Stimulated activated CD8-positive, alpha-beta memory T cell treated with anti-CD3 and anti-CD28 coated beads, Interleukin-15, amount 100 ng/mL, for 24 hours (primary cell): Measurements from ENCODE around the gene C8A.

ENCODE experiments used
- DNase-seq: peaks from one replicate; pipeline ENCODE4 v3.0.0-alpha.2; 2020; ENCODE audit warnings: low read depth

Gene C8A

DNA sequence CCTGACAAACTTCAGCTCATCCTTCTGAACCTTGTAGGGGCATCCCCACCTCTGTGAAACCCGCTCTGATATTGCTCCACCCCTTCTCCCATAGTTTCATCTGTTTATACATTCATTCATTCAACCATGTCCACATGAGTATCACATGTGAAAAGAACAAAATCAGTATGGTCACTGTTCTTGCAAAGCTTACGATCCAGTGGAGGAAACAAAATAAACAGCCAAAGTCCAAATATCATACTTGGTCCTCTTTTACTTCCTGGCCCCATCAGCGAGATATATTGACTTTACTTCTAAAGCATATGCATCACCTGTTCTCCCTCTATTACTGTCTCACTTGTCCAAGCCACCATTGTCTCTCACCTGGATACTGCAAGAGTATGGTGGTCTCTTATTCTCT lies 35.6 kb downstream of the C8A start:
- DNase-seq, result no peak

DNA sequence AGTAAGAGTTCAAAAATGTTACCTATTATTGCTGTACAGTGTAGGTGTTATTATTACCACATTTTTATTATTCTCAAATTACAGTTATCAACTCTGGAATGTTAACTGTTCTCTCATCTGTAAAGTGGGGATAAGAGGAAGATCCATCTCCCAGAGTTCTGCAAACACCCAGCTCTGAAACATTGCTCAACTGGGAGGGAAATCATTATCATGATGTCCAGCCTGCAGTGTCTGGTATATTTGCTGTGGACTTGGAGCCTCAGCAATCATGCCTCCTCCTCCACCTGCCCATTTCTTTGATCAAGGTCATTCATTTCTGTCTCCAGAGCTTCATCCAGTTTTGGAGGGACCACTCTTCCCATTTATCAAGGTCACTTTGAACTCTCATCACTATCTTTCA lies 39.4 kb downstream of the C8A start:
- no peak for DNase-seq

DNA sequence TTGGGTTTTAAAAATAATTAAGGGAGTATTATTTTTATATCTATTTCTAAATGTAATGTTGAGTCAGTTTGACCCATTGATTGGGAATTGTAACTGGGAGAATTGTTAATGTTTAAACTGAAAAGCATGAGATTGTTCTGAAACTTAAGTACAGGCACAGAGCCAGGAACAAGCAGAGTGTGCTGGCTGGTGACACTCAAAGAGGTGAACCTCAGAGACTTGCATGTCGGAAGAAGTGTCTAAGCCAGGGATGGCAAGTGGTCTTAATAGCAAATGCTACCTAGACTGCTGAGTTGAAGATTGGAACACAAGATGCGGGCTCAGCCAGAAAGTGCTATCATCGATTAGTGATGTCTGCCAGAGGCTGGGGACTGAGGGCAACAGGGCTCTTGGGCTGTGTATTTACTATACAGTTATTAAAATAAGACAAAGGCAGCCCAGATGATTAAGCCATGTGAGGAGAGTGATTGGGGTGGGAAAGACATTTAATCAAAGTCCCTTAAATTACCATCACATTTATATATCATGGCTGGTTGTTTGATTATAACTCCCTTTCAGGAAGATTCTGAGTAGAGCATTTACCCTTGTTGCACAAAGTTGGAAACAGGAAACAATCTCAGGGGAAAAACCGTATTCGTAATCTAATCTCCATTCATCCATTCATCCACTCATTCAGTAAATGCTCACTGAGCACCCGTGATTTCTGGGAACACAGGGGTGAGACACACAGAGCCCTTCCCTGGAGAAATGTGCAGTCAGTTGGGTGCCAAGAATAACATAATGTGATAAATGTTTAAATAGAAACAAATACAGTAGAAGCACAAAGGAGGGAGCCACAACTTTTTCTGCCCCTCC lies 42.8 kb downstream of the C8A start:
- no peak for DNase-seq

DNA sequence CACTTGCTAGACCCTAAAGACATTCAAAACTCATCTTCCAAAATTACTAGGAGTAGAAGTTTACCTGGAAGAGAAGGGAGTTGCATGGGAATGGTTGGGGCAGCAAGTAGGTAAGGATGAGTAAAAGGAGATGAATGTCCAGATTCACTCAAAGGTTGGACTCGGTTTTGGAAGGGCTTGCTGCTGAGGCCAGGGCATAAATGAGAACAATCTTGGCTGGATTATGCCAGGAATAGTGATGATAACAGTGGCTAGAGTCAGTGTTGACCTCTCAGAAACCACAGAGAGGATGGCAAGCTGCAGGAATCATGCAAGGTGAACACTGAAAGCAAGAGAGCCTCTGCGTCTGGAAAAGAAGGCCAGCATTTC lies 43.4 kb downstream of the C8A start:
- DNase-seq, result no peak

DNA sequence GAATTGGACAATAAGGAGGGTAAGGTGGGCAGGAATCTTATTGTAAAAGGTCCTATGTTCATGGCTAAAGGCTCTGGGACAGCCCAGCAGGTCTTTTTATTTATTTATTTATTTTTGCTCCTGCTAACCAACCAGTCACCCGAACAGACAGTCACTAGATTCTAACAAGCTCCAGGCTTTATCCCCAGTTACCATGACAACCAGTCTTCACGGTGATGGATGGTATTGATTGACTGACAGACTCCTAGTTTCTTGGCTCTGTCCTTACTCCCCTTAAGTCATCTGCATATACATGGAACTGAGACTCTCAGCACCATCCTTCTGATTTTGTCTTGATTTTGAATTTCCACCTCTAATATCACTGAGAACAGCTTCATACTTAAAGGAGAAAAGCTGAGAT lies 44.3 kb downstream of the C8A start:
- DNase-seq, result no peak

DNA sequence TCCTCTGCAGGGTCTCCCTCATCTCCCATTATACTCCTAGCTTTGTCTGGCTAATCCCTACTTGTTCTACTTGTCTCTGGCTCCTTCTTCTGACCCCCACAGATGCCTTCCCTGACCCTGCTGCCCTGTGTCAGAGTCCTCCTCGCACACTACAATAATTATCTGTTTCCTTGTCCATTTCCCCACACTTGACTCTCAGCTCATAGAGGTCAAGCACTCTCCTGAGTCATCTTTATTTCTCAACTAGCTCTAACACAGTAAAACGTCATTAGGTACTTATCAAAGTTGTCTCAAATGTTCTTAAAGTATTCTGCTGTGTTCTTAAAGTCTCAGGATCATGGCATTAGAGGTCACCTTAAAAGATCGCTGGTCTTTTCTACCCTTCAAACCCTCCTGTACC lies 47.1 kb downstream of the C8A start:
- no peak for DNase-seq

DNA sequence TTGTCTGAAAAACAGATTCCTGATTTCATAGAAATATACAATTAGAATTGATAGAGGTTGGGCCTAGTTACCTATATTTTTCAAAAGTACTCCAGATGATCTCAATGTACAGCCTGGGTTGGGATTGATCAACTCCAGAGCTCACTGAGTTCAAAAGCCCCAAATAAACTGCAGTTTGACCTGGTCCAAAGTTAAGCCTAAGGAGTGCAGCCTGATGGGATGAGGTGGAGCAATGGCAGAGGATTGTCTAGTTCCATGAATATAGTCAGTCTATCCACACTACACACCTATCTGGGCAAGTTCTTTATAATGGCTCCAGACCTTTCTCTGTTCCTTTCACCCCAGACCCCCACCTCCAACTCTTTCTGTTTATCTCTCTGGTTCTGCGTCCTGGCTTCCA lies 49.2 kb downstream of the C8A start:
- DNase-seq, result no peak

DNA sequence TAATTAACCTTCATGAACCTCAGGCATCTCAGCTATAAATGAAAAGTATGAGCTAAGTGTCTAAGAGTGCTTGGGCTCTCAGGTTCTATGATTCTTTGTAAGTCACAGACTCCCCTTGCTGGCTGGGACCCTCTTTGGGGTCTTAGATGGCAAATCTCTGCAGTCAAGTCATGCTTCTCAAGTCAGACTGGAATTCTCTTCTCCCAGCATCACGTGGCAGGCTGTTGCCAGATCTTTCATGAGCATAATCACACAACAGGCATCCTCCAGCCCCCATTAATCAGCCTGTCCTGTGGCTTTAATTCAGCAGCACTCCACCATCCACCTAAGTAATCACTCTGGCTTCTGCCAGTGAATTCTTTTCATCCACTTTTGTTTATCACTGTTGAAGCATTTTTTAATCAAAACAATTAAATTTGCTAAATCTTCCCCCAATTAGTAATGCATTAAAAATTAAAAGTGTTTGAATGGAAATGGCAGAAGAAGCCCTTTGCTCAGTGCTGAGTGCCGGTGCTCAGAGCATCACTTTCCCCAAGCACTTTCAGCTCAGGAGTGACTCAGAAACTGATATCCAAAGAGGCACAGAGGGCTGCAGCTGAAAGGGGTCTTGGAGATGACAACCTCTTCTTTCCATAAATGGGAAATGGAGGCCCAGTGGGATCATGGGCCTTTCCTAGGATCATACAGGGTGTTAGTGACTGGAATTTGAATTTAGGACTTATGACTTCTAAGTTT lies 50.2 kb downstream of the C8A start:
- DNase-seq, result no peak

DNA sequence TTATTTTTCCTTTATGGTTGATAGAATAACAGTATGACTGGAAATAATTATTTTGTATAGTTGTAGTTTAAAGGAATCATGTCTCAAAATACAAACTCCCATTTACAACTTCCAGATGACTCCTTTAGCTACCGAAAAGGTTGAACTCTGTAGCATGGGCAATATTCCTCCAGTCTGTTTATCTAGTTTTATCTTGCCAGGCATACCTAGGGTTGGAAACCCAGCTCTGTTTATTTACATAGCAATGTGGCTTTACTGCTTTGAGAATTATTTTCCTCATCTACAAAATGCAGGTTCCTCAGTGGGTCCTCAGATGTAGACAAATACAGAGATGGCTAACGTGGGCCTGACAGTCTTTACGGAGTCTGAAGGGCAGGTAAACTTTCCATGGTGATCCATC lies 51.1 kb downstream of the C8A start:
- no peak for DNase-seq

DNA sequence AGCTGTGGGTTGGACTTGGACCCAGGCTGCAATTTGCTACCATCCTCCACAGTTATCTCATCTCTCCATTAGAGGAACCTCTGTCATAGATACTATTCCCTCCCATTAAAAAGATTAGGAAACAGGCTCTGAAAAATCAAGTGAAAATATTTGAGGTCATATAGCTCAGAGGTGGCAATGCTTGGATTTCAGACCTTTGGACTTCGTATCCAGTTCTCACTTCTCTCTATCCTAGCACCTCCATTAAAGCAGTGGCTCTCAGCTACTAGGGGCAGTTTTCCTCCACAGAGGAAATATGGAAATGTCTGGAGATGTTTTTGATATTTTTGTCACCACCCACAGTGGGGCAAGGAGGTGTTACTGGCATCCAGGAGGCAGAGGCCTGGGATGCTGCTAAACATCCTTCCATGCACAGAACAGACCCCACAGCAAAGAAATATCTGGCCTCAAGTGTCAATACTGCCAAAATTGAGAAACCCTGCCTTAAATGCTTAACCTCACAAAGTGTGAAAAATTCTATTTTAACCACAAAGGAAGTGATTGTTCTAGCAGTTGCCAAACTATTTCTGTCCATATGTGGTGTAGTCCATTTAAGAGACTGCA lies 54.1 kb downstream of the C8A start:
- DNase-seq, result no peak

DNA sequence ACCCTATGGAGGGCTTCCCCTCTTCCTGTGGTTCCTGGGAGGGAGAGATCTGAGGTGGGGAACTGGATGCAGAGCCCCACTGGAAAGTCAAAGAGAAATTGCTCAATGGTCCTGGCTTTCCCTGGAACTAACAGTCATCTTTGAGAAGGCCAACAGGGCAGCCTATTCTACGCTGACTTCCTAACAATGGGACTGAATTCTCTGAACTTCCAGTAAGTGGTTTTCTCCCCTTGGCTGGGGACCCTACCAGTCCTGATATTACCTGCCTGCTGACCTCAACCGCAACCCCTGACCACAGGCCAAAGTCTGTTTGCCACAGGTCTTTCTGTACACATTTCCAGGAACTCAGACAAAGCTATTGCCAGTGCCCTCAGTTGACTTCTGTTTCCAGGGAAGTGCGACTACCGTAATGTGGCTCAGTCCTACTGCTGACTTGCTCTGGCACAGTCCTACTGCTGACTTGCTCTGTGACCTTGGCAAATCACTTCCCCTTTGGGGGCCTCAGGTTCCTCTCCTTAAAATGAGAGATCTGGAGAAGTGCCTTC lies 55.9 kb downstream of the C8A start:
- DNase-seq, result no peak

DNA sequence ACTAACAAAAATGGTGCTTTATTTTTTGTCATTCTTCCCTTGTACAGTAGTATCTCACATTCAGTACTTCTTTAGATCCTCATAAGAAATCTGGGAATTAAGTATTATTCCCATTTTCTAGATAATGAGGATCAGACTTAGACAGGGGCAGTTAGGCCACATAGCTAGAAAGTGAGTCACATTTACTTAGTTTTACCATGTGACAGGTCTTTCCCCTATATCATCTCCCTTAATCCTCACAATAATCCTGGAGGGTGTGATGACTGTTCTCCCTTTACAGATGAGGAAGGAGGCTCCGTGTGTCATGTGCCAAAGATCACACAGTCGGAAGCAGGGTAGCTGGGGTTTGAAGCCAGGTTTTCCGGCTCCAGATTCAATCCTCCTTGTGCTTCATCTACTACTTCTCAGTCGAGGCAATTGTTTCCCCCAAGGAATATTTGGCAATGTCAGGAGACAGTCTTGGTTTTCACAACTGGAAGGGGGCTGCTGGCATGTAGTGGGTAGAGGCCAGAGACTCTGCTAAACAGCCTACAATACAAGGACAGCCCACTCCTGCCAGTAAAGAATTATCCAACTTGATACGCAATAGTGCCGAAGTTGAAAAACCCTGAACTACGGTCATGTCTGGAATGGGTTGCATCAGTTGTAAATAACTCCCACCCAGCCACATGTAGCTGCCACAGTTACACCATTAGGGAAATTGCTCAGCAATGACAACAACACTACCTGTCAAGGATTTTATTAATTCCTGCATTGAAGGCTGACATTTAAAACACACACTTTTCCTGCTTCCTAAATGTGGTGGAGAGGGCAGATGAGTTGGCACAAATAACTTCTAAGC lies 56.7 kb downstream of the C8A start:
- no peak for DNase-seq

DNA sequence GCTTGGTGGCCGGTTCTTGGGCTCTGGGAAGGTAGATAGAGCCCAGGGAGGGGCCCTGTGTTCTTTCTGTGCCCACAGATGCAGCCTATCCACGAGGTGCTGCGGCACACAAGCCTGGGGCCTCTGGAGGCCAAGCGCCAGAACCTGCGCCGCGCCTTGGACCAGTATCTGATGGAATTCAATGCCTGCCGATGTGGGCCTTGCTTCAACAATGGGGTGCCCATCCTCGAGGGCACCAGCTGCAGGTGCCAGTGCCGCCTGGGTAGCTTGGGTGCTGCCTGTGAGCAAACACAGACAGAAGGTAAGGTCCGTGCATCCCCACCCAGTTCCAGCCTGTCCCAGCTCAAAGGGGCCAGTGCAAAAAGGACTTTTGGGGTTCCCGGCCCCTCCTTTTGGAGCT lies 57.7 kb downstream of the C8A start:
- no peak for DNase-seq

DNA sequence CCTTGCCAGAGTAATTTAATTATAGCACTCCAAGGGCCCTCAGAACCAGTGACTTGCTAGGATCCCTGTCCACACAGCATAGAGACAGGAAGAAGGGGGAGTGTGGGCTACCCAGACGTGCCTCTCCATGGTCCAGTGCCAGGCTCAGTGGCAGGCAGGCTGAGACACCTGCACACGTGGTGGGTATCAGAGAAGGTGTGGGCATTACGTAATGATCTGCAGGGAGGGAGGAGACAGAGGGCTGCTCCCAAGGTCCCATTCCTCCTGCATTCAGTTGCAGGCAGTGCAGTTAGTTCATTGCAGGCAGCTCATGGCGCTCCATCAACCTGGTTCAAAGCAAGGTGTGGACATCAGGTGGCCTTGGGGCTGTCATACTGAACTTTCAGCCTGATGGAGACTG lies 61.4 kb downstream of the C8A start:
- DNase-seq, result no peak

DNA sequence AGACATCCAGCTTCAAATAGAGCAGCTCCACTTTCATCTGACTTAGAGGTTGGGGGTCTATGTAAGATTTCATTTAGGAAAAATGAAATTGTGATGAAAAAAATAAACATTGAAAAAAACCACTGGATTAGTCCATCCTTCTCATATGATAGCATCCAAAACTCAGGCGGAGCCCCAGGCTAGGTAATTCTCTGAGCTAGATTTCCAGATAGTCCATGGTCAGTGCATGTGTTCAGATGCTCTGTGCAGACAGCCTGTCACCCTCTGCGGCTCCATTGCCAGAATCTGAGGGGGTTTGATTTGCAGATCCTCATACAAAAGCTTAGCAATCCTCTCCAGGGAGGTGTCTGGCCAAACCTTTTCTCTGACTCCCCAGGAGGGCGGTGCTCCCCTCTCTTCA lies 62.0 kb downstream of the C8A start:
- DNase-seq, result no peak

DNA sequence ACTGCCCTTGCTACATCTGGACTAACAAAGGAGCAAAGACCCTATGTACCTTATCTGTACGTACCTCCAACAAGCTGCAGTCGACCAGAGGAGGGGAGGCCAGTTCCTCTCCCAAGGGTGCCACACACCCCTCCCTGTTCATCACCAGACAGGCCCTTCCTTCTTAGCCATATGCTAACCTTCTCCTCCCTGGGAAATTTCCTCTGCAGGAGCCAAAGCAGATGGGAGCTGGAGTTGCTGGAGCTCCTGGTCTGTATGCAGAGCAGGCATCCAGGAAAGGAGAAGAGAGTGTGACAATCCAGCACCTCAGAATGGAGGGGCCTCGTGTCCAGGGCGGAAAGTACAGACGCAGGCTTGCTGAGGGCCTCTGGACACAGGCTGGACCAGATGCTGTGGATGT lies 62.8 kb downstream of the C8A start:
- no peak for DNase-seq

DNA sequence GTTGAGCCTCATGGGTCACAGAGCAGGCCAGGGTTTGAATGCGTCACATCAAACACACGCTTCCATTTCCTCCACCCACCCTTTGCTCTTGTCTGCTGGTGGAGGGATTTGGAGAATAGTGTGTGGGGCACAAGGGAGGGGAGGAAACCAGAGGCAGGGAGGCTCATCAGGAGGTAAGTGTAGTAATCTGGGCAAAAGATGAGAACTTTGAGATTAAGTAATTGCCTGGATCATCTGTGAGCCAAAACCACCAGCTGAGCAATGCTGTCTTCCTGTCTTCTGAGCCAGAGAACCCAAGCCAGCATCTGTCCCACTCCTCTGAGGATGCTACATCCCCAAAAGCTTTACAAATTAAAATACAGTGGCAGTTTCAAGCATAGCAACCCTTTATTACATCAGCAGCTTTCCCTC lies 66.0 kb downstream of the C8A start:
- DNase-seq, result no peak

DNA sequence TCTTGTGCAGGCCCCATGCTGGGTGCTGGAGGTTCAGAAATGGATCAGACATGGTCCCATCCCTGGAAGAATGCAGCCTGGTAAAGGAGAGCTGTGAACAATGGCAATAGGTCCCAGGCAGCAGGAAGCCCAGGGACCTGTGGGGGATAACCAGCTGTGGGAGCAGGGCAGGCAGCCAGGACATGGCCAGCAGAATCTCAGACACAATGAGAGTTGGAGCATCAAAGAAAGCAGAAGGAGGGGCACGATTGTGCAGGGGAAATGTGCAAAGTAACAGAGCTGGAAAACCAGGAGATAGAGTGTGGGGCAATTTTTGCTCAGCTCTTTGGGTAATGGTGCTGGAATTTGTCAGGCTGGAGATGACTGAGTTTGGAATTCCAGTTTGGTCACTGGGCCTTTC lies 66.9 kb downstream of the C8A start:
- DNase-seq, result no peak

DNA sequence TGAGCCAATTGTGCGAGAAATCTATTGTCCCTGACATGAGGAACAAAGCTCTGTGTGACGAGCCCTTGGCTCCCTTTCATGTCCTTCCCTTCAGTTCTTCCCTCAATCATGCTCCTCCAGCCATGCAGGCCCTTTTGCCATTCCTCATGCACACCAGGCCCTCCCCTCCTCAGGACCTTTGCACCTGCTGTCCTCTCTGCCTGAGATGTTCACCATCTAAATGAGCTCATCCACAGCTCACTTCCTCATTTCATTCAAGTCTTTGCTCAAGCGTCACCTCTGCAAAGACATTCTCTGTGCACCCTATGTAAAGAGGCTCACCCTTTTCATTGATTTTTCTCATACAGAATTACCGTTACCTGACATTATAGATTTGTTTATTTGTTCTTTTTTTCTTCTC lies 67.5 kb downstream of the C8A start:
- no peak for DNase-seq

DNA sequence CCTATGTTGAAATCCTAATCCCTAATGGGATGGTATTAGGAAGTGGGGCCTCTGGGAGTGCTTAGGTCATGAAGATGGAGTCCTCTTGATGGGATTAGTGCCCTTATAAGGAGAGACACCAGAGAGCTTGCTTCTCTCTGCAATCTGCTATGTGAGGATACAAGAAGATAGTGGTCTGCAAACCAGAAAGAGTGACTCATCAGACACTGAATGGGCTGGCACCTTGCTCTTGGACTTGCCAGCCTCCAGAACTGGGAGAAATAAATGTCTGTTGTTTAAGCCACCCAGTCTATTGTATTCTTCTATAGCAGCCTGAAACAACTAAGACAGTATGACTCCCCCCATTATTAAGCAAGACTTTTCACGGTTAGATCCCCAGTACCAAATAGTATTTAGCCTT lies 67.9 kb downstream of the C8A start:
- DNase-seq, result no peak

DNA sequence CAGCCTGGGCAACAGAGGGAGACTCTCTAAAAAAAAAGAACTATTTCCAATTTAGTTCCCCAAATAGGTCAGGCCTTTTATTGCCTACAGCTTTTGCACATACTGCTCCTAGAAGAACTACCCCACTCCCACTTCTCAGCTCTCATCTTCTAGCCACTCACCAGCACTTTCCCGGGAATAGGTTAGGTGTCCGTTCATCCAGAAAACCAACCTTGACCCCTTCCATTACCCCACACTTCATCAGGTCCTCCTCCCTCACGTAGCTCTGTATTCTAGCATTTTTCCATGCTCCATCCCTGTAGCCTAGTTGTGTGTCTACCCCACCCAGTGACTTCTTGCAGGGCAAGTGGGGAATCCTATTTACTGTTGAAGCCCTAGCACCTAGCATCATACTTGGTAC lies 68.6 kb downstream of the C8A start:
- DNase-seq, result no peak

DNA sequence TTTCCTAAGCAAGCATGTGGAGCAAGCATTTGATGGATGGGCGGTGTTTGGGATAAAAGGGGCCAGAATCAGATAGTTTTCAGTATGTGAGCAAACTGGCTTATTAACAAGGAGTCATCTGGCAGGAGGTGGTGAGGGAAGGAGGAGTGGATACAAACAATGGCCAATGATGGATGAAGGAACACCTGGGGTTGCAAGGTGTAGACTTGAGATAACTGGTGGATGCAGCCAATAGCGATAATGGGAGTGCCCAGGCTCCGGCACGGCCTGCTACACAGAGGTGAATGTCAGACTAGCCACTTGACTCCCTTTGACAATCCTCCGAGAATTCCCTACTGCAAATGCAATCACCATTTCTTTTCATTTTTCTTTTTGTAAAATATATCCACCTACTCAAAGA lies 69.5 kb downstream of the C8A start:
- no peak for DNase-seq
